DOHH2 (cell line): ENCODE data around the gene NXT1.

Source experiments
- EZH2phosphoT487 ChIP-seq: fragments of 200-600 bp; sonication (generic); IDR thresholded peaks from 2 replicates; pipeline ENCODE4 v1.6.1; 2017; ENCODE audit warnings: borderline replicate concordance, mild to moderate bottlenecking, antibody characterized with exemption, low read length, moderate library complexity, mixed read lengths
- TF ChIP-seq, protein P1 (sequence below): fragments of 200-600 bp; sonication (generic); IDR thresholded peaks from one replicate; pipeline ENCODE4 v1.5.1; 2014; ENCODE audit warnings: antibody characterized with exemption, mild to moderate bottlenecking, low read depth, low read length; ENCODE audit not compliant: poor library complexity, severe bottlenecking

- TF ChIP-seq, protein P1, sequence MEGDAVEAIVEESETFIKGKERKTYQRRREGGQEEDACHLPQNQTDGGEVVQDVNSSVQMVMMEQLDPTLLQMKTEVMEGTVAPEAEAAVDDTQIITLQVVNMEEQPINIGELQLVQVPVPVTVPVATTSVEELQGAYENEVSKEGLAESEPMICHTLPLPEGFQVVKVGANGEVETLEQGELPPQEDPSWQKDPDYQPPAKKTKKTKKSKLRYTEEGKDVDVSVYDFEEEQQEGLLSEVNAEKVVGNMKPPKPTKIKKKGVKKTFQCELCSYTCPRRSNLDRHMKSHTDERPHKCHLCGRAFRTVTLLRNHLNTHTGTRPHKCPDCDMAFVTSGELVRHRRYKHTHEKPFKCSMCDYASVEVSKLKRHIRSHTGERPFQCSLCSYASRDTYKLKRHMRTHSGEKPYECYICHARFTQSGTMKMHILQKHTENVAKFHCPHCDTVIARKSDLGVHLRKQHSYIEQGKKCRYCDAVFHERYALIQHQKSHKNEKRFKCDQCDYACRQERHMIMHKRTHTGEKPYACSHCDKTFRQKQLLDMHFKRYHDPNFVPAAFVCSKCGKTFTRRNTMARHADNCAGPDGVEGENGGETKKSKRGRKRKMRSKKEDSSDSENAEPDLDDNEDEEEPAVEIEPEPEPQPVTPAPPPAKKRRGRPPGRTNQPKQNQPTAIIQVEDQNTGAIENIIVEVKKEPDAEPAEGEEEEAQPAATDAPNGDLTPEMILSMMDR = no peak
- no peak for TF ChIP-seq EZH2phosphoT487
These were observed 22.8 kb upstream of the NXT1 start for GRCh38 chr20:23327617-23328333.
